ENCODE results near the gene GCNT4. TPM values are rescaled to one million over a fixed set of nuclear protein-coding genes. Genes with fewer than 3 reads are reported as not detected.
A peak's percentile ranks its signal among the peaks of the same experiment; 100 is the strongest.
"Not testable (repeated sequence)": the region's sequence is repeated elsewhere in the genome, so short reads cannot be mapped to it uniquely, and the experiment has no call there.

Gene GCNT4, protein sequence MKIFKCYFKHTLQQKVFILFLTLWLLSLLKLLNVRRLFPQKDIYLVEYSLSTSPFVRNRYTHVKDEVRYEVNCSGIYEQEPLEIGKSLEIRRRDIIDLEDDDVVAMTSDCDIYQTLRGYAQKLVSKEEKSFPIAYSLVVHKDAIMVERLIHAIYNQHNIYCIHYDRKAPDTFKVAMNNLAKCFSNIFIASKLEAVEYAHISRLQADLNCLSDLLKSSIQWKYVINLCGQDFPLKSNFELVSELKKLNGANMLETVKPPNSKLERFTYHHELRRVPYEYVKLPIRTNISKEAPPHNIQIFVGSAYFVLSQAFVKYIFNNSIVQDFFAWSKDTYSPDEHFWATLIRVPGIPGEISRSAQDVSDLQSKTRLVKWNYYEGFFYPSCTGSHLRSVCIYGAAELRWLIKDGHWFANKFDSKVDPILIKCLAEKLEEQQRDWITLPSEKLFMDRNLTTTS
- total RNA-seq: 1.8 and 3.6 TPM in 2 replicates
- 2.2 and 14.6 TPM in 2 replicates for polyA plus RNA-seq
- polyA plus RNA-seq (2012): 1.6 and 10.1 TPM in 2 replicates
- 0.26 and 1.7 TPM in 2 replicates for polyA minus RNA-seq (ENCODE audit: low replicate concordance)

DNA sequence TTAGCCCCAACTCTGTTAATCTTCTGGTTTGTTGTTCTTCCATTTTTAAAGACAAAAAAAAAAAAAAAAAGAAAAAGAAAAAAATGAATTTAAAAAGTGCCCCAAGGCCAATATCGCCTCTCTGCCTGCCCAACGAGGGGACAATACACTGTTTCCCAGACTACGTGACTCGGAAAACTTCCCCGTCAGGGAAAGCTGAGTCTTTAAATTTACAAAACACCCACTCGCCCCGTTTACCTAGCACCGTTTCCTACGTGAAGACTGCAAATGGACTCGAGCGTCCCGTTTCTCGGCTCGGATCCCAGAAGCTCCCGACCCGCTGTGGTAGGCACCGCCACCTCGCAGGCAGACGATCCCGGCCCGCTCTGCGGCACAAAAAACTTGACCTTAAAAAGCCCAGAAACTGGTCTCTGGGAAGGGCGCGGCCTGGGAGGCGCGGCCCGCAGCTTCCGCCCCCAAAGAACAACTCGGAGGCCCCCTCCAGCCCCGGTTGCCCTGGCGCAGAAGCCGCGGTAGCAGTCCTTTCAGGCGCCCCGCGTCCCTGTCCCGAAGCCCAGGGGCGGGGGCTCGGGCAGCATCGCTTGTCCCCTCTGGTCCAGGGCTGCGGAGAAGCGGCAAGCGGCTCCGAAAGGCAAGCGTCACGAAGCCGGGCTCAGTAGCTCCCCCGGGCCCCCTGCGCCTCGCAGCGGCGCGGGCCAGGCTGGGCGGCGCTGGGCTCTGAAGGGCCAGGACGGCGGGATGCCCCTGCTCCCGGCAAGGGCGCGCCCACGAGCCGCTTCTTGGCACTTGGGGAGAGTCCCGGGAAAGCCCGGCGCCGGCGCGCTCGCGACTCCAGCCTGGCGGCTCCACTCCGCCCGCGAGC is at the start of gene GCNT4:
GCNT4 (minus strand) TSS at position 367 of the 862 bp plus-strand sequence. CDS start 22,521 bp downstream, outside the sequence.
- Histone ChIP-seq H3K4me2 (ENCODE audit: extremely low read depth, insufficient read depth, low read length) (peak within 1 kb of the TSS; percentile 88), H4K20me1 (ENCODE audit: control insufficient read depth, extremely low read depth, insufficient read depth, low read length) (no peaks in the 10 kb centered on the region), H2AFZ (ENCODE audit: low read length) (peak within 1 kb of the TSS; percentile 61), H3K27me3 (ENCODE audit: control insufficient read depth, insufficient read depth, low read length) (no peaks in the 10 kb centered on the region), H3K36me3 (ENCODE audit: control insufficient read depth, insufficient read depth, low read length) (no peaks in the 10 kb centered on the region), H3K9me3 (ENCODE audit: control insufficient read depth, insufficient read depth, low read depth, low read length) (no peaks in the 10 kb centered on the region), H3K27ac (ENCODE audit: insufficient read depth, low read length) (peak within 1 kb of the TSS; percentile 83), H3K79me2 (ENCODE audit: control insufficient read depth, insufficient read depth, low read length) (peaks cover 22% of the 10 kb centered on the region), H3K9ac (ENCODE audit: insufficient read depth, low read length) (peak within 1 kb of the TSS; percentile 78), H3K4me3 (replicated peaks in 1 of 4; ENCODE audit: control extremely low read depth in 1 of 4, insufficient read depth in 1 of 4, low read depth in 3 of 4, low read length in 4 of 4) (peak within 1 kb of the TSS; percentile 56 to 73 (median 66)), H3K4me1 (ENCODE audit: control insufficient read depth, extremely low read depth, insufficient read depth, low read length) (peaks cover 16% of the 10 kb centered on the region)
- peak; percentile 41 to 58 for DNase-seq (ENCODE audit: low read depth in 2 of 2)
- TF ChIP-seq, protein P1, sequence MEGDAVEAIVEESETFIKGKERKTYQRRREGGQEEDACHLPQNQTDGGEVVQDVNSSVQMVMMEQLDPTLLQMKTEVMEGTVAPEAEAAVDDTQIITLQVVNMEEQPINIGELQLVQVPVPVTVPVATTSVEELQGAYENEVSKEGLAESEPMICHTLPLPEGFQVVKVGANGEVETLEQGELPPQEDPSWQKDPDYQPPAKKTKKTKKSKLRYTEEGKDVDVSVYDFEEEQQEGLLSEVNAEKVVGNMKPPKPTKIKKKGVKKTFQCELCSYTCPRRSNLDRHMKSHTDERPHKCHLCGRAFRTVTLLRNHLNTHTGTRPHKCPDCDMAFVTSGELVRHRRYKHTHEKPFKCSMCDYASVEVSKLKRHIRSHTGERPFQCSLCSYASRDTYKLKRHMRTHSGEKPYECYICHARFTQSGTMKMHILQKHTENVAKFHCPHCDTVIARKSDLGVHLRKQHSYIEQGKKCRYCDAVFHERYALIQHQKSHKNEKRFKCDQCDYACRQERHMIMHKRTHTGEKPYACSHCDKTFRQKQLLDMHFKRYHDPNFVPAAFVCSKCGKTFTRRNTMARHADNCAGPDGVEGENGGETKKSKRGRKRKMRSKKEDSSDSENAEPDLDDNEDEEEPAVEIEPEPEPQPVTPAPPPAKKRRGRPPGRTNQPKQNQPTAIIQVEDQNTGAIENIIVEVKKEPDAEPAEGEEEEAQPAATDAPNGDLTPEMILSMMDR (conservative IDR thresholded peaks at IDR 0.05 in 1 of 2, IDR thresholded peaks at IDR 0.05 in 1 of 2; ENCODE audit: low read depth in 1 of 2, low read length in 2 of 2): no peak
- no peak for TF ChIP-seq EZH2 (IDR thresholded peaks at IDR 0.05; ENCODE audit: low read length, missing control alignments)

DNA sequence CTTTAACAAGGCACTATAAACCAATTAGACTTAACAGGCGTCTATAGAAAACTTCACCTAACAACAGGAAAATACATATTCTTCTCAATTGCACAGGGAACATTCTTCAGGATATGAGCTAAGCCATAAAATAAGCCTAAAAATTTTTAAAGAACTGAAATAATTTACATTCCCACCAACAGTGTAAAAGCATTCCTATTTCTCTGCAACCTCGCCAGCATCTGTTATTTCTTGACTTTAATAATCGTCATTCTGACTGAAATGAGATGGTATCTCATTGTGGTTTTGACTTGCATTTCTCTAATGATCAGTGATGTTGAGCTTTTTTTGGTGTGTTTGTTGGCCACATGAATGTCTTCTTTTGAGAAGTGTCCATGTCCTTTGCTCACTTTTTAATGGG is 43.6 kb upstream of the GCNT4 start:
- H3K27ac ChIP-seq (ENCODE audit: insufficient read depth, low read length); H3K9ac ChIP-seq (ENCODE audit: insufficient read depth, low read length); H4K20me1 ChIP-seq (ENCODE audit: control insufficient read depth, extremely low read depth, insufficient read depth, low read length); H3K4me1 ChIP-seq (ENCODE audit: control insufficient read depth, extremely low read depth, insufficient read depth, low read length); H3K9me3 ChIP-seq (ENCODE audit: control insufficient read depth, insufficient read depth, low read depth, low read length); H3K79me2 ChIP-seq (ENCODE audit: control insufficient read depth, insufficient read depth, low read length); H3K4me3 ChIP-seq (replicated peaks in 1 of 4; ENCODE audit: control extremely low read depth in 1 of 4, insufficient read depth in 1 of 4, low read depth in 3 of 4, low read length in 4 of 4); H3K36me3 ChIP-seq (ENCODE audit: control insufficient read depth, insufficient read depth, low read length); H3K27me3 ChIP-seq (ENCODE audit: control insufficient read depth, insufficient read depth, low read length); DNase-seq (ENCODE audit: low read depth in 2 of 2); H3K4me2 ChIP-seq (ENCODE audit: extremely low read depth, insufficient read depth, low read length); H2AFZ ChIP-seq (ENCODE audit: low read length): not testable (repeated sequence)

DNA sequence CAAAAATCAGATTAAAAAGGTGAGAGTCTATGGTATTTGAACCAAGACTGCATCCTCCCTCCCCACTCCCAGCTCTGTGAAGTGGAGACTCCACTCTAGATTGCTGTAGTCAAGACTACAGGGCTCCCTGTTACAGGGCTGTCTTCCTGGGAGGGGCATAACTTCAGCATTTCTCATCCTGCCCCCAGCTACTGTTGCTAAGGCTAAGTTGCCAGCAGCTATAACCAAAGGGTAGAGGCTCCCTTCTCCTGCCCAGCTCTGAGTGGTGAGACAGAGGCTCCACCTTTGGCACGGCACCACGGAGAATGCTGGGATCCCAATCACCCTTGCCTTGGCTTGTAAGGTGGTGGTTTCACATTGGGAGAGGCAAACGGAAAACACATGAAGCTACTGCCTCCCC is 39.2 kb upstream of the GCNT4 start:
- H2AFZ ChIP-seq (ENCODE audit: low read length): no peak overlapping the region
- no peak overlapping the region for H3K4me3 ChIP-seq (replicated peaks in 1 of 4; ENCODE audit: control extremely low read depth in 1 of 4, insufficient read depth in 1 of 4, low read depth in 3 of 4, low read length in 4 of 4)
- no peak for DNase-seq (ENCODE audit: low read depth in 2 of 2)
- TF ChIP-seq, protein P1 (conservative IDR thresholded peaks at IDR 0.05 in 1 of 2, IDR thresholded peaks at IDR 0.05 in 1 of 2; ENCODE audit: low read depth in 1 of 2, low read length in 2 of 2): no peak
- no peak for TF ChIP-seq EZH2 (IDR thresholded peaks at IDR 0.05; ENCODE audit: low read length, missing control alignments)
- no peak overlapping the region for H3K4me2 ChIP-seq (ENCODE audit: extremely low read depth, insufficient read depth, low read length)
- no peaks in the 10 kb centered on the region for H3K27me3 ChIP-seq (ENCODE audit: control insufficient read depth, insufficient read depth, low read length)
- no peak overlapping the region for H3K27ac ChIP-seq (ENCODE audit: insufficient read depth, low read length)
- H4K20me1 ChIP-seq (ENCODE audit: control insufficient read depth, extremely low read depth, insufficient read depth, low read length): no peaks in the 10 kb centered on the region
- H3K4me1 ChIP-seq (ENCODE audit: control insufficient read depth, extremely low read depth, insufficient read depth, low read length): no peaks in the 10 kb centered on the region
- H3K79me2 ChIP-seq (ENCODE audit: control insufficient read depth, insufficient read depth, low read length): no peaks in the 10 kb centered on the region
- no peak overlapping the region for H3K9ac ChIP-seq (ENCODE audit: insufficient read depth, low read length)
- no peaks in the 10 kb centered on the region for H3K36me3 ChIP-seq (ENCODE audit: control insufficient read depth, insufficient read depth, low read length)
- H3K9me3 ChIP-seq (ENCODE audit: control insufficient read depth, insufficient read depth, low read depth, low read length): no peaks in the 10 kb centered on the region
